ENCODE measurements around the gene RASA3. TPM values are rescaled to one million over a fixed set of nuclear protein-coding genes. Genes with fewer than 3 reads are reported as not detected.

RASA3 gene
- total RNA-seq, 1 experiment from 2014 or later, result 22.3 TPM

GRCh38 chr13:114004420-114005205 is 127.8 kb downstream of the RASA3 start (continued):
- no peak for TF ChIP-seq STAT6 (CRISPR knock-in tag; conservative IDR thresholded peaks at IDR 0.05; ENCODE audit: low read depth)
- TF ChIP-seq, protein P1, sequence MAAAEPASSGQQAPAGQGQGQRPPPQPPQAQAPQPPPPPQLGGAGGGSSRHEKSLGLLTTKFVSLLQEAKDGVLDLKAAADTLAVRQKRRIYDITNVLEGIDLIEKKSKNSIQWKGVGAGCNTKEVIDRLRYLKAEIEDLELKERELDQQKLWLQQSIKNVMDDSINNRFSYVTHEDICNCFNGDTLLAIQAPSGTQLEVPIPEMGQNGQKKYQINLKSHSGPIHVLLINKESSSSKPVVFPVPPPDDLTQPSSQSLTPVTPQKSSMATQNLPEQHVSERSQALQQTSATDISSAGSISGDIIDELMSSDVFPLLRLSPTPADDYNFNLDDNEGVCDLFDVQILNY (CRISPR knock-in tag; IDR thresholded peaks at IDR 0.05), result no peak
- no peak for TF ChIP-seq ZNF121 (CRISPR knock-in tag; IDR thresholded peaks at IDR 0.05)
- no peak for TF ChIP-seq GRHL2 (CRISPR knock-in tag; IDR thresholded peaks at IDR 0.05; ENCODE audit: insufficient replicate concordance, severe bottlenecking)
- TF ChIP-seq ZNF512 (CRISPR knock-in tag; IDR thresholded peaks at IDR 0.05; ENCODE audit: borderline replicate concordance), result no peak

DNA sequence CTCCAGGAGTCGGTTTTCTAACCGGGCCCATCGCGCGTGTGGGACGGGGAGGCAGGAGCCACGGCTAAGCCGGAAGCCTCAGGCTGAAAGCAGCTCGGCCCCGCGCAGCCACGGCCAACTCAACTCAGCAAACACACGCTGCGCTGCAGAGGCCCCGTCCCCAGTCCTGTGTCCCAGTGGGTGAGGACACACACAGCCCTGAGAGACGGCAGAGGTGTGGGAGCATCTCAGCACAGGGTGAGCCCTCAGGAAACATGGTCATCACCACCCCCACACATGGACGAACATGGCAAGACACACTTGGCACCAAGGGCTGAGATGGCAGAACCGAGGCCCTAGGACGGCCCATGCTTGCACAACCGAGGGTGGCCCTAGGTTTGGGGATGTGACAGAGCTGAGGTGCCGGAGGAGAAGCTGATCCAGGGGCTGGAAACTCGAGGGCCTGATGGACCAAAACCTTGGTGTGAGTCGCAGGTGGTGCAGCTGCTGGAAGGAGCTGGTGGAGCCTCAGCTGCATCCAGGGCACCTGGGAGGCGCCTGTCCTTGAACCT is 129.6 kb downstream of the RASA3 start:
- CTCF ChIA-PET, result no interaction called here

More for the DNA sequence above, 129.6 kb downstream of the RASA3 start:
- no peak for ATAC-seq
- H3K27me3 Mint-ChIP-seq (ENCODE audit: low read depth), result no peaks in the 10 kb centered on the region
- H3K4me3 Mint-ChIP-seq, result no peak overlapping the region
- 0 out of 2 replicates have a peak, but pooled peaks cover 4% of the 10 kb centered on the region for H3K36me3 Mint-ChIP-seq
- TF ChIP-seq FOXP4 (CRISPR knock-in tag; IDR thresholded peaks at IDR 0.05), result no peak
- no peak for TF ChIP-seq TP53 (CRISPR knock-in tag; IDR thresholded peaks at IDR 0.05)
- no peak for TF ChIP-seq IRF1 (CRISPR knock-in tag; IDR thresholded peaks at IDR 0.05)
- TF ChIP-seq, protein P2, sequence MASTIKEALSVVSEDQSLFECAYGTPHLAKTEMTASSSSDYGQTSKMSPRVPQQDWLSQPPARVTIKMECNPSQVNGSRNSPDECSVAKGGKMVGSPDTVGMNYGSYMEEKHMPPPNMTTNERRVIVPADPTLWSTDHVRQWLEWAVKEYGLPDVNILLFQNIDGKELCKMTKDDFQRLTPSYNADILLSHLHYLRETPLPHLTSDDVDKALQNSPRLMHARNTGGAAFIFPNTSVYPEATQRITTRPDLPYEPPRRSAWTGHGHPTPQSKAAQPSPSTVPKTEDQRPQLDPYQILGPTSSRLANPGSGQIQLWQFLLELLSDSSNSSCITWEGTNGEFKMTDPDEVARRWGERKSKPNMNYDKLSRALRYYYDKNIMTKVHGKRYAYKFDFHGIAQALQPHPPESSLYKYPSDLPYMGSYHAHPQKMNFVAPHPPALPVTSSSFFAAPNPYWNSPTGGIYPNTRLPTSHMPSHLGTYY (CRISPR knock-in tag; IDR thresholded peaks at IDR 0.05), result no peak
- TF ChIP-seq PRDM15 (CRISPR knock-in tag; IDR thresholded peaks at IDR 0.05), result no peak
- no peak for TF ChIP-seq PRRX2 (CRISPR knock-in tag; IDR thresholded peaks at IDR 0.05)
- TF ChIP-seq ZNF317 (CRISPR knock-in tag; IDR thresholded peaks at IDR 0.05; ENCODE audit: borderline replicate concordance, low read depth), result no peak
- TF ChIP-seq FOXK1 (CRISPR knock-in tag; IDR thresholded peaks at IDR 0.05), result no peak
- TF ChIP-seq RORB (CRISPR knock-in tag; IDR thresholded peaks at IDR 0.05), result no peak
- no peak for TF ChIP-seq ZNF423 (CRISPR knock-in tag; IDR thresholded peaks at IDR 0.05)
- no peak for TF ChIP-seq ZNF121 (CRISPR knock-in tag; IDR thresholded peaks at IDR 0.05)
- TF ChIP-seq CTCF (IDR thresholded peaks at IDR 0.05), result no peak
- no peak overlapping the region for H3K27ac Mint-ChIP-seq
- no peaks in the 10 kb centered on the region for H3K4me1 Mint-ChIP-seq
- POLR2A ChIA-PET, result no interaction called here
- no peaks in the 10 kb centered on the region for H3K9me3 Mint-ChIP-seq
- no peak for DNase-seq (ENCODE audit: low spot score)
